NCI-H2227 (cell line): Measurements from ENCODE around the gene CLCNKB.
"Not testable (repeated sequence)": the region's sequence is repeated elsewhere in the genome, so short reads cannot be mapped to it uniquely, and the experiment has no call there.

Experiments used
- DNase-seq: peaks from one replicate; lab custom pipeline; 2025; ENCODE audit not compliant: unreplicated experiment; lab: John Stamatoyannopoulos, UW

Gene CLCNKB

GRCh38 chr1:16031551-16031950 is 12.0 kb upstream of the CLCNKB start:
- no peak for DNase-seq

GRCh38 chr1:16032388-16033102 is 11.0 kb upstream of the CLCNKB start:
- peak; percentile 91 for DNase-seq

GRCh38 chr1:16033103-16033632 is 10.4 kb upstream of the CLCNKB start:
- not testable (repeated sequence) for DNase-seq

GRCh38 chr1:16036461-16036860 is 7.1 kb upstream of the CLCNKB start:
- DNase-seq: not testable (repeated sequence)

GRCh38 chr1:16038620-16038912 is 5.0 kb upstream of the CLCNKB start:
- DNase-seq: no peak

- not testable (repeated sequence) for DNase-seq
Observed at GRCh38 chr1:16039871-16040270, 3.7 kb upstream of the CLCNKB start.

- no peak for DNase-seq
Observed at GRCh38 chr1:16041200-16041599, 2.4 kb upstream of the CLCNKB start.

- DNase-seq: no peak
Observed at GRCh38 chr1:16042096-16042495, 1.5 kb upstream of the CLCNKB start.

GRCh38 chr1:16042654-16043053 is 928 bp upstream of the CLCNKB start:
- DNase-seq: not testable (repeated sequence)

GRCh38 chr1:16043950-16044349 is 368 bp downstream of the CLCNKB start:
- no peak for DNase-seq

GRCh38 chr1:16046842-16047241 is 3.3 kb downstream of the CLCNKB start:
- no peak for DNase-seq

GRCh38 chr1:16047791-16048475 is 4.4 kb downstream of the CLCNKB start:
- no peak for DNase-seq

GRCh38 chr1:16048573-16049189 is 5.1 kb downstream of the CLCNKB start:
- peak; percentile 41 for DNase-seq

GRCh38 chr1:16050328-16050727 is 6.7 kb downstream of the CLCNKB start:
- no peak for DNase-seq

GRCh38 chr1:16051039-16051438 is 7.5 kb downstream of the CLCNKB start:
- DNase-seq: no peak

GRCh38 chr1:16051949-16052348 is 8.4 kb downstream of the CLCNKB start:
- DNase-seq: not testable (repeated sequence)

GRCh38 chr1:16053781-16054502 is 10.4 kb downstream of the CLCNKB start:
- no peak for DNase-seq

- no peak for DNase-seq
Observed at GRCh38 chr1:16054598-16055540, 11.3 kb downstream of the CLCNKB start.

- DNase-seq: peak; percentile 95
Observed at GRCh38 chr1:16055613-16056520, 12.3 kb downstream of the CLCNKB start.
